Esophagus (tissue), 2 donors: ENCODE results near the gene LTA4H. TPM values are rescaled to one million over a fixed set of nuclear protein-coding genes. Genes with fewer than 3 reads are reported as not detected.
"Not testable (repeated sequence)": the region's sequence is repeated elsewhere in the genome, so short reads cannot be mapped to it uniquely, and the experiment has no call there.

ENCODE experiments used
- H3K27ac ChIP-seq, 2 donors: one replicate each; pipeline ENCODE4 v1.5.1; 2013; ENCODE audit warnings: low read depth in 2 of 2, mild to moderate bottlenecking in 2 of 2, inconsistent platforms in 1 of 2, low read length in 1 of 2, moderate library complexity in 1 of 2
- H3K27me3 ChIP-seq, 2 donors: one replicate each; pipeline ENCODE4 v1.6.1; 2013; ENCODE audit warnings: low read length in 2 of 2, control low read depth in 1 of 2, mild to moderate bottlenecking in 1 of 2; ENCODE audit not compliant: insufficient read depth in 2 of 2, control insufficient read depth in 1 of 2
- H3K36me3 ChIP-seq, 2 donors: one replicate each; pipeline ENCODE4 v1.6.1; 2013; ENCODE audit warnings: low read length in 1 of 2; ENCODE audit not compliant: control insufficient read depth in 2 of 2, insufficient read depth in 2 of 2
- H3K4me1 ChIP-seq, 2 donors: one replicate each; pipeline ENCODE4 v1.6.1; 2013; ENCODE audit warnings: low read length in 1 of 2; ENCODE audit not compliant: control insufficient read depth in 2 of 2, insufficient read depth in 2 of 2
- H3K4me3 ChIP-seq, 2 donors: one replicate each; pipeline ENCODE4 v1.5.1; 2013; ENCODE audit warnings: low read length in 2 of 2, mild to moderate bottlenecking in 2 of 2, low read depth in 1 of 2, moderate library complexity in 1 of 2
- H3K9me3 ChIP-seq, 2 donors: one replicate each; pipeline ENCODE4 v1.6.1; 2013; ENCODE audit warnings: mild to moderate bottlenecking in 2 of 2, low read depth in 1 of 2, low read length in 1 of 2, moderate library complexity in 1 of 2; ENCODE audit not compliant: control insufficient read depth in 2 of 2, insufficient read depth in 1 of 2
- WGBS, 2 donors: extraction: QIAGEN DNeasy Blood & Tissue Kit; methylation state at CpG; one replicate each; pipeline ENCODE4 v1.1.7; 2013; 5-methylcytosine and 5-hydroxymethylcytosine counted together
- polyA plus RNA-seq, 2 donors: library from polyadenylated mRNA; stranded (reverse); fragments of 200-250 nt; gene quantifications; one replicate each; pipeline ENCODE4 v1.2.3, GENCODE V29; 2013
- donor health status: healthy with polysubstance abuse.
- donor health status: Bipolar disorder and iron deficiency.

The LTA4H gene
- polyA plus RNA-seq, 2 donors: 48.9 to 93.2 TPM

- Histone ChIP-seq H3K4me1 (peaks cover 0 to 11% of the 10 kb centered on the region in 2 donors), H3K4me3 (no peak overlapping the region), H3K27ac (peak overlapping the region; percentile 80 to 86), H3K36me3 (no peaks in the 10 kb centered on the region), H3K27me3 (no peaks in the 10 kb centered on the region), H3K9me3 (no peaks in the 10 kb centered on the region)
- WGBS, 2 donors: 38 to 49% methylated on average over 7 of the region's 7 CpGs
Measured at GRCh38 chr12:96070670-96071279, 35.4 kb upstream of the LTA4H start.

- Histone ChIP-seq H3K4me1 (peaks cover 0 to 11% of the 10 kb centered on the region in 2 donors), H3K9me3 (no peaks in the 10 kb centered on the region), H3K4me3 (no peak overlapping the region), H3K27me3 (no peaks in the 10 kb centered on the region), H3K36me3 (no peaks in the 10 kb centered on the region), H3K27ac (peak overlapping the region; percentile 68 to 71)
- 77 to 78% methylated on average over 7 of the region's 7 CpGs for WGBS, 2 donors
Measured at GRCh38 chr12:96069511-96070231, 34.3 kb upstream of the LTA4H start.

GRCh38 chr12:96068636-96069035 lies 33.2 kb upstream of the LTA4H start:
- 77 to 80% methylated on average over 2 of the region's 2 CpGs for WGBS, 2 donors
- H3K9me3 ChIP-seq: no peaks in the 10 kb centered on the region
- no peaks in the 10 kb centered on the region for H3K36me3 ChIP-seq
- no peak overlapping the region for H3K4me3 ChIP-seq
- H3K27ac ChIP-seq: no peak overlapping the region
- peaks cover 0 to 11% of the 10 kb centered on the region in 2 donors for H3K4me1 ChIP-seq
- H3K27me3 ChIP-seq: no peaks in the 10 kb centered on the region

- Histone ChIP-seq H3K4me1 (peaks cover 0 to 11% of the 10 kb centered on the region in 2 donors), H3K27ac (no peak overlapping the region), H3K9me3 (no peaks in the 10 kb centered on the region), H3K4me3 (no peak overlapping the region), H3K27me3 (no peaks in the 10 kb centered on the region), H3K36me3 (no peaks in the 10 kb centered on the region)
- 91 to 95% methylated on average over 5 of the region's 5 CpGs for WGBS, 2 donors
Measured at GRCh38 chr12:96068111-96068510, 32.7 kb upstream of the LTA4H start.

- 97 to 98% methylated on average over 3 of the region's 3 CpGs for WGBS, 2 donors
- H3K4me3 ChIP-seq, H3K4me1 ChIP-seq, H3K27me3 ChIP-seq, H3K36me3 ChIP-seq, H3K27ac ChIP-seq, H3K9me3 ChIP-seq: not testable (repeated sequence)
Measured at GRCh38 chr12:96065776-96066175, 30.4 kb upstream of the LTA4H start.

- 80 to 88% methylated on average over 5 of the region's 5 CpGs for WGBS, 2 donors
Measured at GRCh38 chr12:96064966-96065365, 29.6 kb upstream of the LTA4H start.

GRCh38 chr12:96064271-96064670 lies 28.9 kb upstream of the LTA4H start:
- WGBS, 2 donors: 62 to 73% methylated on average over 2 of the region's 2 CpGs

More at GRCh38 chr12:96064966-96065365, 29.6 kb upstream of the LTA4H start:
- no peaks in the 10 kb centered on the region for H3K27me3 ChIP-seq
- H3K9me3 ChIP-seq: no peaks in the 10 kb centered on the region
- H3K36me3 ChIP-seq: no peaks in the 10 kb centered on the region
- no peak overlapping the region for H3K4me3 ChIP-seq
- peak overlapping the region in 1 of 2 donors; percentile 3 for H3K27ac ChIP-seq
- no peaks in the 10 kb centered on the region for H3K4me1 ChIP-seq

GRCh38 chr12:96063046-96063445 lies 27.7 kb upstream of the LTA4H start:
- H3K4me1 ChIP-seq: no peaks in the 10 kb centered on the region
- no peaks in the 10 kb centered on the region for H3K9me3 ChIP-seq
- no peak overlapping the region for H3K4me3 ChIP-seq
- no peaks in the 10 kb centered on the region for H3K36me3 ChIP-seq
- WGBS, 2 donors: 82 to 85% methylated on average over 4 of the region's 4 CpGs
- H3K27me3 ChIP-seq: no peaks in the 10 kb centered on the region
- H3K27ac ChIP-seq: no peak overlapping the region

More at GRCh38 chr12:96064271-96064670, 28.9 kb upstream of the LTA4H start:
- H3K4me3 ChIP-seq: no peak overlapping the region
- H3K4me1 ChIP-seq: no peaks in the 10 kb centered on the region
- H3K36me3 ChIP-seq: no peaks in the 10 kb centered on the region
- H3K27ac ChIP-seq: peak overlapping the region in 1 of 2 donors; percentile 15
- no peaks in the 10 kb centered on the region for H3K27me3 ChIP-seq
- H3K9me3 ChIP-seq: no peaks in the 10 kb centered on the region

- Histone ChIP-seq H3K4me1 (no peaks in the 10 kb centered on the region), H3K4me3 (no peak overlapping the region), H3K27ac (no peak overlapping the region), H3K27me3 (no peaks in the 10 kb centered on the region), H3K9me3 (no peaks in the 10 kb centered on the region), H3K36me3 (no peaks in the 10 kb centered on the region)
- 32 to 38% methylated on average over 4 of the region's 4 CpGs for WGBS, 2 donors
Measured at GRCh38 chr12:96061864-96062453, 26.6 kb upstream of the LTA4H start.
